ENCODE data around the gene SLC22A23.
"Not testable (repeated sequence)": the region's sequence is repeated elsewhere in the genome, so short reads cannot be mapped to it uniquely, and the experiment has no call there.

The SLC22A23 gene

GRCh38 chr6:3384241-3385143 lies 72.4 kb downstream of the SLC22A23 start:
- no peak for DNase-seq (ENCODE audit: low read depth)

- peak; percentile 21 for DNase-seq (ENCODE audit: low read depth)
Observed at GRCh38 chr6:3383525-3383924, 73.3 kb downstream of the SLC22A23 start.

DNA sequence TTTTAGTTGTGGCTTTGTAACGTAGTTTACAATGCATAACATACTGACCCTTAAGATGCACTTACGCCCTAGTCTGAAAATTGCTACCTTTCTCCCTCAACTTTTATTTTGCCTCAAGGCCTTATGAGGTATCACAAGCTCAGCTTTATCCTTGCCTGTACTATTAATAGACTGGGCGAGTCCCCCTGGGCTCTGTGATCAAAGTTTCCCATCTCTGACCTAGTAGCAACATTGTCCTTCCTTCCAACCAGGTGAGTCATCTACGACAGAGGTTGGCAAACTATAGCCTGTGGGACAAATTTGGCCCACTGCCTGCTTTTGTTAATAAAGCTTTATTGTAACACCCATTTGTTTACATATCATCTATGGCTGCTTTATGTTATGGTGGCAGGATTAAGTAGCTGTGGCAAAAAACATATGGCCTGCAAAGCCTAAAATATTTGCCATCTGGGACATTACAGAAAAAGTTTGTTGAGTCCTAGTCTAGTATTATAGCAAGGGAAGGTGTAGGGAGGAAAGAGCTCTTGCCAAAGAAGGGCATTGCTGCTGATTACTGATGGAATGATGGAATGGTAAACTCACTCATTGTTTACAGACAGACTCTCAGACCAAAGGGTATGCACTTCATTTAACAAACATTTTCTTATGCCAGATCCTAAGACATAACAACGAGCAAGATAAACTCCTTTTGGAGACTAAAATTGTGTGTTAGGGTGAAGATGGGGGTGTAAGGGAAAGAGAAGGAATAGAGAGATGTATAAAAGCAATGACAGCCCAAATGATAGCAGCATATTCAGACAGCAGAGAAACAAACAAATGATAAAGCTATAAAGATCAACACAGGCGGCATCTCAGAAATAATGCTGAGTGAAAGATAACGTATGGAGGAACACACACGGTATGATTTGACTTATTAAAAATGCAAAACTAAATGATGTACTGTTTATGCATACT lies 74.2 kb downstream of the SLC22A23 start:
- DNase-seq (ENCODE audit: low read depth), result no peak

GRCh38 chr6:3381233-3381921 lies 75.5 kb downstream of the SLC22A23 start:
- DNase-seq (ENCODE audit: low read depth), result no peak

- DNase-seq (ENCODE audit: low read depth), result no peak
Observed at GRCh38 chr6:3380344-3381232, 76.3 kb downstream of the SLC22A23 start.

DNA sequence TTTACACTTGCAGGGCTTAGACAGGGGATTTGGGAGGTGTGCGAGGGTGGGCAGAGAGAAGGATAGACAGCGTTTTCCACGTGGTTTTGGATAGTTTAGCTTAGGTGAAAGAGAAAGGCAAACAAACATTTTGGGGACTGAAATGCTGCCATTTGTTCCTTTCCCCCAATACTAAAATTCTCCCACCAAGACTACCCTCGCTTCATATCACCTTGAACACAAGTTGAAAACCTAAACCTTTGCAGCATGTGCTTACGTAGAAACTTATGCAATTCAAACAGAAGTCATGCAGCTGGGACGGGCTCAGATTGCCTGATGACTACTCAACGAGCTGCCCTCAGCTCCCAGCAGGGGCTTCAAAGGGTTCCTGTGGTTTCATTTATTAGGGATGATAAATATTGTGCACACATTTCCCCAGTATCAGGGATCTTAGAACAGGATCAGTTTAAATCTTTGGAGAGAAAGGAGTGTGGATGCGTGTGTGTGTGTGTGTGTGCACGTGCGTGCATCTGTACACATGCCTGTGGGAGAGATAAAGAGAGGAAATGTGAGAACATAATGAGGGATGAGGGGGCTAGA lies 77.3 kb downstream of the SLC22A23 start:
- DNase-seq (ENCODE audit: low read depth), result no peak

- not testable (repeated sequence) for DNase-seq (ENCODE audit: low read depth)
Observed at GRCh38 chr6:3378808-3379207, 78.0 kb downstream of the SLC22A23 start.

DNA sequence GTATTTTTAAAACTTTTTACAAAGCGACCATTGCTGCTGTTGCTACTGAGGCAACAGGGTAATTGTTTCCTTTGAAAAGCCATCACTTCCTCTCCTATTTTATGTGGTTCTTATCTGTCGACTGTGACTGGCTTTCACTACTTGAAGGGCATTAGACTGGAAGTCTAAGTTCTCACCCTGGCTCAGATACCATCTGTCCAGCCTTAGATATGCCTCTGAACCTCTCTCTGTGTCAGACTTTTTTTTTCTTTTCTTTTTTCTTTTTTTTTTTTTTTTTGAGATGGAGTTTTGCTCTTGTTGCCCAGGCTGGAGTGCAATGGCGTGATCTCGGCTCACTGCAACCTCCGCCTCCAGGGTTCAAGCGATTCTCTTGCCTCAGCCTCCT lies 78.5 kb downstream of the SLC22A23 start:
- not testable (repeated sequence) for DNase-seq (ENCODE audit: low read depth)

GRCh38 chr6:3377536-3378397 lies 79.1 kb downstream of the SLC22A23 start:
- DNase-seq (ENCODE audit: low read depth), result no peak

- DNase-seq (ENCODE audit: low read depth), result no peak
Observed at GRCh38 chr6:3376893-3377535, 79.8 kb downstream of the SLC22A23 start.

DNA sequence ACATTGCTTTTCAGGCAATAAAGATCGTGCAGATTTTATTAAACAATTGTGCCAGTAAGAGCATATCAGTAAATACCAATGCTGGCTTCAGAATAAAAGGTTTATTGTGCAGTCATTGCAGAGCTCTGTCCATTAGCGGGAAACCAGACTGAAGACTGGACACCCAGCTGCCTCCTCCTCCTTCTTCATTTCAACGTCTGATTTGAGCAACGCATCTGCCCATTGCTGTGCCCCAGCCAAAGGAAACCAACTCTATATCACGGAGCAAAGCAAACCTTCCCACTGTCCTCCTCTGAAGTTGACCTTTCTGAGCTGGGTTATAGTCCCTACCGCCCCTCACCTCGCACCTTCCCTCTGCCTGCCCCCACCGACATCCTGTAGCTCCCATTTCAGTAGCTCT lies 80.8 kb downstream of the SLC22A23 start:
- no peak for DNase-seq (ENCODE audit: low read depth)

GRCh38 chr6:3373597-3374203 lies 83.2 kb downstream of the SLC22A23 start:
- DNase-seq (ENCODE audit: low read depth), result no peak

GRCh38 chr6:3372912-3373554 lies 83.8 kb downstream of the SLC22A23 start:
- DNase-seq (ENCODE audit: low read depth), result no peak

- no peak for DNase-seq (ENCODE audit: low read depth)
Observed at GRCh38 chr6:3372184-3372846, 84.5 kb downstream of the SLC22A23 start.

DNA sequence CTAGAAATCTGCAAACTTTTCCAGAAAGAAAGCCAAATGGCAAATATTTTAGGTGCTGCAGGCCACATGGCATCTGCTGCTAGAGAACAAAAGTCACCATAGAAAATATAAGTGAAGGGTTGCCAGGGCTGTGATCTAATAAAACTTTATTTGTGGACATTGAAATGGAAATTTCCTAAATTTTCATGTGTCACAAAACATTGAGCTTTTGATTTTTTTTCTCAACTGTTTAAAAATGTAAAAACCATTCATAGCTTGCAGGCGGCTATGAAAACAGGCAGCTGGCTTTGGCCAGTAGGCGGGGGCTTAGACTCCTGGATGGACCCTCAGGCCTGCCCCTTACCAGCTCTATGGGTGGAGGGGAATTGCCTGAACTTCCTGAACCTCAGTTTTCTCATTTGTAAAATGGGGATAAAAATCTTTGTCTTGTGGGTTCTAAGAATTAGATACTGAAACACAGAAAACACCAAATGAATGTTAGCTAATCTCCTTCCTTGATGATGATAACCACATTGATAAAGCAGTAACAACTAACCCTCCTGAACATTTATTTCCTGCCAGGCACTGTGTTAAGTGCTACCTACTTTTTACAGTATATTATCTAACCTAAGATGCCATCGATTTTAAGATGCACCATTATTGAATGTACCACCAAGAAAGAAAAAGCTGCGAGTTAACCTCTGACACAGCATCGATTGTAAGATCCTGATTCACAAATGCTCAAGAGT lies 85.5 kb downstream of the SLC22A23 start:
- no peak for DNase-seq (ENCODE audit: low read depth)

- no peak for DNase-seq (ENCODE audit: low read depth)
Observed at GRCh38 chr6:3370361-3371221, 86.3 kb downstream of the SLC22A23 start.
